NCI-H2171 (cell line): ENCODE data around the gene SERPINA3.
"Not testable (repeated sequence)": the region's sequence is repeated elsewhere in the genome, so short reads cannot be mapped to it uniquely, and the experiment has no call there.

ENCODE experiments used
- DNase-seq: peaks from one replicate; lab custom pipeline; 2025; lab: John Stamatoyannopoulos, UW

SERPINA3 gene

GRCh38 chr14:94633121-94633520 is 20.9 kb downstream of the SERPINA3 start:
- no peak for DNase-seq

GRCh38 chr14:94635154-94635553 is 23.0 kb downstream of the SERPINA3 start:
- DNase-seq: no peak

GRCh38 chr14:94636744-94637412 is 24.7 kb downstream of the SERPINA3 start:
- no peak for DNase-seq

- not testable (repeated sequence) for DNase-seq
Measured at GRCh38 chr14:94637814-94638213, 25.6 kb downstream of the SERPINA3 start.

- DNase-seq: no peak
Measured at GRCh38 chr14:94638339-94638738, 26.1 kb downstream of the SERPINA3 start.

GRCh38 chr14:94638961-94639817 is 27.0 kb downstream of the SERPINA3 start:
- DNase-seq: no peak

GRCh38 chr14:94640721-94641631 is 28.8 kb downstream of the SERPINA3 start:
- DNase-seq: no peak

- no peak for DNase-seq
Measured at GRCh38 chr14:94641632-94641955, 29.4 kb downstream of the SERPINA3 start.

GRCh38 chr14:94643316-94644101 is 31.3 kb downstream of the SERPINA3 start:
- no peak for DNase-seq

- DNase-seq: no peak
Measured at GRCh38 chr14:94644102-94644535, 31.9 kb downstream of the SERPINA3 start.

- DNase-seq: no peak
Measured at GRCh38 chr14:94646066-94646465, 33.9 kb downstream of the SERPINA3 start.

GRCh38 chr14:94646481-94646880 is 34.3 kb downstream of the SERPINA3 start:
- DNase-seq: no peak

GRCh38 chr14:94648801-94649200 is 36.6 kb downstream of the SERPINA3 start:
- no peak for DNase-seq

GRCh38 chr14:94649543-94650443 is 37.6 kb downstream of the SERPINA3 start:
- DNase-seq: no peak

- no peak for DNase-seq
Measured at GRCh38 chr14:94650444-94650775, 38.2 kb downstream of the SERPINA3 start.

GRCh38 chr14:94650806-94651805 is 38.9 kb downstream of the SERPINA3 start:
- no peak for DNase-seq

GRCh38 chr14:94653321-94653720 is 41.1 kb downstream of the SERPINA3 start:
- DNase-seq: no peak

GRCh38 chr14:94654071-94654861 is 42.1 kb downstream of the SERPINA3 start:
- DNase-seq: no peak
